H1 (cell line): ENCODE measurements around the gene ABCC10. TPM values are rescaled to one million over a fixed set of nuclear protein-coding genes. Genes with fewer than 3 reads are reported as not detected.
A peak's percentile ranks its signal among the peaks of the same experiment; 100 is the strongest.

ENCODE experiments used
- CTCF ChIA-PET: fragments of 300-600 bp; sonication (Branson Sonifier 250); formaldehyde crosslinking; loops from one replicate; lab custom pipeline; 2021; ENCODE audit not compliant: partially characterized antibody; lab: Charles Lee
- POLR2A ChIA-PET: fragments of 300-600 bp; sonication (Branson Sonifier 250); formaldehyde crosslinking; loops from one replicate; lab custom pipeline; 2021; ENCODE audit warnings: inconsistent platforms; ENCODE audit not compliant: partially characterized antibody; lab: Charles Lee
- DNase-seq, 2 experiments: peaks; one replicate each; pipeline versions ENCODE4 v3.0.0 to v3.0.0-alpha.2; 2010 to 2022; ENCODE audit warnings: low spot score in 2 of 2, low read depth in 1 of 2, mixed read lengths in 1 of 2
- FAIRE-seq: peaks from 2 replicates; lab custom pipeline; 2011; peaks lifted over from hg19 to GRCh38; lab: Jason Lieb, UNC
- H2AFZ ChIP-seq: 2 replicates; pipeline ENCODE4 v1.8.1; 2012; ENCODE audit warnings: low read length, inconsistent platforms
- H2AK5ac ChIP-seq: 2 replicates; pipeline ENCODE4 v1.6.1; 2013; ENCODE audit warnings: low read depth, low read length
- H2BK120ac ChIP-seq: replicated peaks from 2 replicates; pipeline ENCODE3; 2013; ENCODE audit warnings: low read depth, low read length, inconsistent platforms
- H2BK12ac ChIP-seq: 2 replicates; pipeline ENCODE4 v1.6.1; 2013; ENCODE audit warnings: low read depth, low read length
- H2BK15ac ChIP-seq: 2 replicates; pipeline ENCODE4 v1.6.1; 2013; ENCODE audit warnings: low read length
- H2BK20ac ChIP-seq: 2 replicates; pipeline ENCODE4 v1.6.1; 2013; ENCODE audit warnings: low read length
- H2BK5ac ChIP-seq: 2 replicates; pipeline ENCODE4 v1.6.1; 2013; ENCODE audit warnings: low read depth, low read length
- H3K14ac ChIP-seq: 2 replicates; pipeline ENCODE4 v1.6.1; 2013; ENCODE audit warnings: inconsistent platforms; ENCODE audit not compliant: insufficient read length
- H3K18ac ChIP-seq: 2 replicates; pipeline ENCODE4 v1.6.1; 2013; ENCODE audit warnings: low read length; ENCODE audit errors: extremely low read depth
- H3K23ac ChIP-seq: 2 replicates; pipeline ENCODE4 v1.6.1; 2013; ENCODE audit warnings: inconsistent platforms; ENCODE audit not compliant: insufficient read length
- H3K23me2 ChIP-seq: 2 replicates; pipeline ENCODE4 v1.6.1; 2013; ENCODE audit warnings: low read depth, low read length
- H3K27ac ChIP-seq: 2 replicates; pipeline ENCODE4 v1.6.1; 2011; ENCODE audit warnings: low read depth, low read length, inconsistent platforms
- H3K27me3 ChIP-seq, 4 experiments: replicated peaks in 1 of 4; 1 replicate in 1 of 4; 2 replicates in 3 of 4; pipeline versions ENCODE4 v1.6.1 to v1.8.1; 2011 to 2013; ENCODE audit warnings: low read length in 3 of 4, mild to moderate bottlenecking in 3 of 4, inconsistent platforms in 2 of 4, mixed read lengths in 2 of 4, moderate library complexity in 1 of 4; ENCODE audit not compliant: control insufficient read depth in 3 of 4, insufficient read depth in 3 of 4; ENCODE audit errors: extremely low read depth in 1 of 4
- H3K36me3 ChIP-seq, 4 experiments: 2 replicates each; pipeline versions ENCODE4 v1.6.1 to v1.8.1; 2011 to 2013; ENCODE audit warnings: mild to moderate bottlenecking in 4 of 4, low read length in 3 of 4, moderate library complexity in 2 of 4, control low read depth in 1 of 4, inconsistent platforms in 1 of 4; ENCODE audit not compliant: insufficient read depth in 4 of 4, control insufficient read depth in 2 of 4
- H3K4ac ChIP-seq: replicated peaks from 2 replicates; pipeline ENCODE3; 2013; ENCODE audit warnings: low read length, low read depth, mixed read lengths, inconsistent platforms; ENCODE audit not compliant: insufficient read length
- H3K4me1 ChIP-seq, 4 experiments: replicated peaks in 1 of 4; 1 replicate in 1 of 4; 2 replicates in 3 of 4; pipeline versions ENCODE4 v1.6.1 to v1.8.1; 2011 to 2013; ENCODE audit warnings: low read length in 3 of 4, inconsistent platforms in 2 of 4, mixed read lengths in 1 of 4; ENCODE audit not compliant: insufficient read depth in 4 of 4, control insufficient read depth in 3 of 4
- H3K4me2 ChIP-seq, 2 experiments: 2 replicates each; pipeline versions ENCODE4 v1.6.1 to v1.8.1; 2011 to 2013; ENCODE audit warnings: low read depth in 2 of 2, low read length in 2 of 2, control low read depth in 1 of 2, inconsistent platforms in 1 of 2, mild to moderate bottlenecking in 1 of 2; ENCODE audit not compliant: insufficient read depth in 1 of 2
- H3K4me3 ChIP-seq, 4 experiments: fragments of 200-600, 300-600 bp in 1 of 4; sonication (generic), shearing (Covaris generic), sonication (Bioruptor Twin) in 1 of 4; 2 replicates each; pipeline versions ENCODE4 v1.5.1 to v1.8.1; 2011 to 2016; ENCODE audit warnings: low read length in 4 of 4, low read depth in 3 of 4, control low read depth in 2 of 4, inconsistent platforms in 2 of 4, mild to moderate bottlenecking in 2 of 4, mixed read lengths in 1 of 4, moderate library complexity in 1 of 4; ENCODE audit not compliant: insufficient read depth in 2 of 4; ENCODE audit errors: extremely low read depth in 1 of 4
- H3K56ac ChIP-seq: replicated peaks from 2 replicates; pipeline ENCODE3; 2013; ENCODE audit warnings: low read depth, mild to moderate bottlenecking, mixed read lengths, low read length, inconsistent platforms; ENCODE audit not compliant: insufficient read length
- H3K79me1 ChIP-seq: 2 replicates; pipeline ENCODE4 v1.6.1; 2013; ENCODE audit warnings: low read depth, low read length, control low read depth
- H3K79me2 ChIP-seq, 2 experiments: 2 replicates each; pipeline versions ENCODE4 v1.6.1 to v1.8.1; 2012 to 2013; ENCODE audit warnings: low read length in 2 of 2, mild to moderate bottlenecking in 2 of 2, inconsistent platforms in 1 of 2; ENCODE audit not compliant: insufficient read depth in 2 of 2, control insufficient read depth in 1 of 2
- H3K9ac ChIP-seq, 4 experiments: replicated peaks in 1 of 4; 1 replicate in 1 of 4; 2 replicates in 3 of 4; pipeline versions ENCODE4 v1.6.1 to v1.8.1; 2011 to 2013; ENCODE audit warnings: low read depth in 3 of 4, low read length in 3 of 4, control low read depth in 2 of 4, mild to moderate bottlenecking in 2 of 4, moderate library complexity in 2 of 4, inconsistent platforms in 1 of 4; ENCODE audit errors: extremely low read depth in 1 of 4
- H3K9me3 ChIP-seq, 2 experiments: 2 replicates each; pipeline versions ENCODE4 v1.6.1 to v1.8.1; 2012 to 2013; ENCODE audit warnings: mild to moderate bottlenecking in 2 of 2, moderate library complexity in 2 of 2, control low read depth in 1 of 2, inconsistent platforms in 1 of 2, low read depth in 1 of 2, low read length in 1 of 2, mixed read lengths in 1 of 2; ENCODE audit not compliant: insufficient read depth in 2 of 2
- H4K20me1 ChIP-seq, 2 experiments: replicated peaks in 1 of 2; 2 replicates each; pipeline versions ENCODE3 to v1.8.1; 2011 to 2013; ENCODE audit warnings: inconsistent platforms in 2 of 2, low read length in 2 of 2, mild to moderate bottlenecking in 1 of 2; ENCODE audit not compliant: insufficient read depth in 2 of 2, control insufficient read depth in 1 of 2
- H4K5ac ChIP-seq: 2 replicates; pipeline ENCODE4 v1.6.1; 2013; ENCODE audit warnings: low read length, low read depth, mixed read lengths, inconsistent platforms; ENCODE audit not compliant: insufficient read length
- H4K8ac ChIP-seq: 2 replicates; pipeline ENCODE4 v1.8.0; 2013; ENCODE audit warnings: mild to moderate bottlenecking, moderate library complexity, low read length, inconsistent platforms; ENCODE audit not compliant: insufficient read depth; ENCODE audit errors: extremely low read depth
- H4K91ac ChIP-seq: replicated peaks from 2 replicates; pipeline ENCODE3; 2013; ENCODE audit warnings: low read length, mixed read lengths, inconsistent platforms; ENCODE audit not compliant: insufficient read length
- ATF3 ChIP-seq: IDR thresholded peaks from 2 replicates; pipeline ENCODE4 v1.6.1; 2011; ENCODE audit warnings: low read depth, mild to moderate bottlenecking, low read length; ENCODE audit not compliant: insufficient read depth
- BCL11A ChIP-seq, 2 experiments: IDR thresholded peaks; one replicate each; pipeline ENCODE4 v1.6.1; 2011; ENCODE audit warnings: low read depth in 2 of 2, low read length in 2 of 2, mild to moderate bottlenecking in 2 of 2
- BRCA1 ChIP-seq: IDR thresholded peaks from 2 replicates; pipeline ENCODE4 v1.6.1; 2012; ENCODE audit warnings: low read depth, low read length, improper control_type of control experiment
- CBX5 ChIP-seq: fragments of 300-800, 300-1000 bp; sonication (generic); IDR thresholded peaks from 2 replicates; pipeline ENCODE4 v1.7.1; 2016; ENCODE audit warnings: antibody characterized with exemption, low read length, low read depth
- EZH2 ChIP-seq: fragments of 200-600 bp; sonication (generic); IDR thresholded peaks from 2 replicates; pipeline ENCODE4 v1.7.1; 2012; ENCODE audit warnings: low read depth, mild to moderate bottlenecking, moderate library complexity, low read length, inconsistent platforms; ENCODE audit not compliant: severe bottlenecking
- FOSL1 ChIP-seq: IDR thresholded peaks from 2 replicates; pipeline ENCODE4 v1.6.1; 2011; ENCODE audit warnings: mild to moderate bottlenecking, low read depth, low read length, moderate library complexity; ENCODE audit not compliant: insufficient read depth
- POU5F1 ChIP-seq: IDR thresholded peaks from 2 replicates; pipeline ENCODE4 v1.6.1; 2011; ENCODE audit warnings: low read depth, mild to moderate bottlenecking, low read length, moderate library complexity
- RAD21 ChIP-seq, 2 experiments: IDR thresholded peaks in 1 of 2; conservative IDR thresholded peaks in 1 of 2; 2 replicates each; pipeline ENCODE4 v1.6.1; 2011; ENCODE audit warnings: low read depth in 2 of 2, low read length in 2 of 2, improper control_type of control experiment in 1 of 2, inconsistent platforms in 1 of 2, mild to moderate bottlenecking in 1 of 2, moderate library complexity in 1 of 2
- RBBP5 ChIP-seq: IDR thresholded peaks from 2 replicates; pipeline ENCODE4 v1.7.1; 2012; ENCODE audit warnings: low read depth, mild to moderate bottlenecking, inconsistent platforms, low read length, moderate library complexity, borderline replicate concordance
- TBP ChIP-seq: IDR thresholded peaks from 2 replicates; pipeline ENCODE4 v1.6.1; 2011; ENCODE audit warnings: low read depth, low read length, improper control_type of control experiment
- WGBS, 2 experiments: shearing (Covaris generic) in 1 of 2; methylation state at CpG; one replicate each; pipeline versions ENCODE4 v1.1.6 to v1.1.7; 2013 to 2015; ENCODE audit warnings: low lambda C conversion rate in 2 of 2, mixed read lengths in 2 of 2, inconsistent platforms in 1 of 2, low coverage in 1 of 2, missing lambda C conversion rate in 1 of 2; ENCODE audit not compliant: insufficient replicate concordance in 2 of 2, insufficient coverage in 1 of 2, insufficient read length in 1 of 2; ENCODE audit errors: extremely low coverage in 1 of 2, missing lambda C conversion rate in 1 of 2; 5-methylcytosine and 5-hydroxymethylcytosine counted together
- polyA plus RNA-seq, 7 experiments: library from polyadenylated mRNA; depleted of rRNA in 3 of 7; stranded (reverse) in 5 of 7; unstranded in 2 of 7; fragments of >200 nt in 5 of 7; fragments of 200-250 nt in 2 of 7; gene quantifications; 1 replicate in 5 of 7; 2 replicates in 1 of 7; 4 replicates in 1 of 7; pipeline versions ENCODE4 v1.2.1 to v1.2.3, GENCODE V29; 2011 to 2013; ENCODE audit warnings: missing spikeins in 2 of 7, mixed read lengths in 2 of 7
- total RNA-seq: library from RNA; stranded (reverse); fragmentation: NEBNext Ultra II Directional; extraction: Animal tissue kit (Norgen Biotek cat#: 25700); gene quantifications from 2 replicates; pipeline ENCODE4 v1.2.1, GENCODE V29; 2021

ABCC10 gene
- total and polyA plus RNA-seq, 2 of the 8 experiments (the other 6 are each of a cell fraction or from before 2014, with no cell fraction given) = 15.5 to 24.6 TPM

- Histone ChIP-seq H3K23me2 (no peaks in the 10 kb centered on the region), H2BK15ac (no peak overlapping the region), H3K4ac (no peak overlapping the region), H3K9me3 (no peaks in the 10 kb centered on the region), H4K5ac (no peak overlapping the region), H3K9ac (no peak overlapping the region), H2BK120ac (no peak overlapping the region), H3K4me2 (no peak overlapping the region), H3K79me1 (peaks cover 31% of the 10 kb centered on the region), H3K56ac (no peak overlapping the region), H3K18ac (no peak overlapping the region), H2BK5ac (no peak overlapping the region), H2BK12ac (no peak overlapping the region), H3K23ac (no peak overlapping the region), H3K27ac (no peak overlapping the region; the same call in 1 of the 2 replicates), H4K8ac (peak overlapping the region; percentile 60), H3K4me3 (no peak overlapping the region), H3K14ac (no peak overlapping the region), H3K4me1 (peaks cover 7 to 19% (median 15%) of the 10 kb centered on the region in 4 experiments), H3K79me2 (peaks cover 4 to 60% of the 10 kb centered on the region in 2 experiments; a peak in 3 of 4 replicates), H4K20me1 (peaks cover 20 to 40% of the 10 kb centered on the region in 2 experiments), H2BK20ac (no peak overlapping the region), H2AFZ (no peak overlapping the region), H4K91ac (no peak overlapping the region), H3K27me3 (no peaks in the 10 kb centered on the region), H2AK5ac (no peak overlapping the region), H3K36me3 (no peaks in the 10 kb centered on the region)
- WGBS, 2 experiments = 80% methylated on average over 10 of the region's 10 CpGs; no CpG with 5 or more reads in 1 of the 2 experiments
- CTCF ChIA-PET = interaction anchor here (0.8 to 32.9 kb wide), 6 partner anchors 9 to 235 kb away, joined by 3 to 536 read pairs (median 250); partner anchors contain the start of genes ABCC10, DLK2, LRRC73 and TJAP1
- DNase-seq = no peak
- POLR2A ChIA-PET = interaction anchor here (1.0 to 5.6 kb wide), 7 partner anchors 10 to 36 kb away, joined by 3 to 27 read pairs (median 5); partner anchors contain the start of genes LRRC73 and TJAP1
- FAIRE-seq = no peak
- TF ChIP-seq BCL11A (IDR thresholded peaks at IDR 0.05; ENCODE audit: low read depth in 2 of 2, low read length in 2 of 2) (no peak), CBX5 (no peak), RAD21 (IDR thresholded peaks at IDR 0.05 in 1 of 2, conservative IDR thresholded peaks at IDR 0.05 in 1 of 2; ENCODE audit: low read depth in 2 of 2, low read length in 2 of 2) (no peak), FOSL1 (no peak), RBBP5 (no peak), TBP (no peak), EZH2 (no peak), ATF3 (no peak), BRCA1 (no peak), POU5F1 (no peak)
Observed at GRCh38 chr6:43491750-43492661, 64.7 kb downstream of the ABCC10 start.
